Measurements from ENCODE around the gene USP3.
"Not testable (repeated sequence)": the region's sequence is repeated elsewhere in the genome, so short reads cannot be mapped to it uniquely, and the experiment has no call there.

The USP3 gene

DNA sequence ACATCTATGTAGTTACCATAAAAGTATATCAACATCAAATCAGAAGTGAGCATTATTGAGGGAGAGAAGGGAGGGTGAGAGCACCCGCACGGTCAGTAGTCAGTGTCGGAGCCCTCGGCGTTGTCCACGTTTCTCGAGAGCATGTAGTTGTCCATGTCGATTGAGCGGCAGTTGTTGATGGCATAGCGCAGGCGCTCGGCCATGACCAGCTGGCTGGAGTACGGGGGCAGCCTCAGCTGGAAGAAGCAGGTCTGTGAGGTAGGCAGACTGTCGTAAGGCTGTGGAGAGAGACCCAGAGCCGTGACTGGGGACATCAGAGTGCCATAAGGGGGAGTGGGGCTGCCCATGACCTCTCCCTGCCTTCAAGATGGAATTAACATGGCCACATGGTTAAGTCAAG, 104.6 kb downstream of the USP3 start:
- DNase-seq (ENCODE audit: low read depth in 2 of 2) = no peak

DNA sequence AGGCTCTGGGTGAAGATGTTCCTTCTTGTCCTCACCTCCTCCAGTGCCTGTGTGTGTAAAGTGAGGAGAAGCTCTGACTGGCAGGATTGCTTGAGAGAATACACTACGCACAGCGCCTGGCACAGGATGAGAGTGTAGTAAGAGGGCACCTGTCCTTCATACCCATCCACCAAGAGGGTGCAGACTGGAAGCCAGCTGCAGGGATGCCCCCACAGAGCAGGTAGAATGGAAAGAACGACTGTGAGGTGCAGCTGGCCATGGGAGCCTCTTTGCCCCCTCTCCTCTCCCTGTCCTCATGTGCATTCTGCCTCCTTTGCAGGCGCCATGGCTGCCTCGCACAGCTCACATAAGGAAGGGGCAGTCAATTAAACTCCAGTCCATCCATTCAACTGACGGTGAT, 105.1 kb downstream of the USP3 start:
- no peak for DNase-seq (ENCODE audit: low read depth in 2 of 2)

DNA sequence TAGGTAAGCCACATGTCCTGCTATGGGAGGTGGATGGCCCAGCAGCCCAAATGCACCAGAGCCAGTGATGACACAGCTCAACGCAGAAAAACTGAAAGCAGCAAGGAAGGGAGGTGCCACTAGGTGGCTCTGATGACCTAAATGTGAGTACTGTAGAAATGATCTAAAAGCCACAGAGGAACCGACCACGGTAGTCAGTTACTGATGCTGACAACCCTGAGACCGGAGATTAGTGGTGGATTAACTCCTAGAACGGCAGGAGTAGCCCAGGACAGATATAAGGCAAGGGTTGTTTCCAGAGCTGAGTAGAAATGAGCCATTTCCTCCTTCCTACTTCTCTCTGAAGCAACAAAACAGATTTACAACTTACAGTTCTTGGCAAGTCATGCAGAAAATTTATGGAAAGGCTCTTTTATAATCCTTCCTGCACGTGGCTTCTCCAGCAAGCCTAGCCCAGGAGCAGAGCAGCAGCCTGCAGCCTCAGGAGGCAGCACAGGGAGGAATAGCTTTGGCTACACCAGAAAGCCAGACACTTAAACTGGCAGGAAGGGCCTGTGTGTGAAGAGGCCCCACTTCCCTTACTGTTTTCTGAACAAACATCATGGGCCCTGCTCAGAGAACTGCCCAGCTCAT, 105.9 kb downstream of the USP3 start:
- peak in 1 of 2 experiments; percentile 36 for DNase-seq (ENCODE audit: low read depth in 2 of 2)

DNA sequence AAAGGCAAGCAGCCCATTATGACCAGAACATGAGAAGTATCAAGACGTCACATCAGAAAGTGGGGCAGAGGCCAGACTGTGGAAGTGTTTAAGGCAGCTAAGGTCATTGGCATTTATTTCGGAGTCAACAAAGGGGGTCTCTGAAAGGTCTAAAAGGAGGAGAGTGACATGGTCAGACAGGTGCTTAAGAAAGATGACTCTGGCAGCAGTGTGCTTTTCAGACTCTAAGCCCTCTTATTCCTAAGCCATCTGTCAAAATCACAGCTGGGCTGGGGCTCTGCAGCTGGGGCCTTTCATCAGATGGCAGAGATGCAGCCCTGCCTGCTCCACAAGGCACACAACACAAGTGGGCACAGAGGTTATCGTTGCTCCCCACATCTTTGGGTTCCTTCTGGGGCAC, 106.8 kb downstream of the USP3 start:
- no peak for DNase-seq (ENCODE audit: low read depth in 2 of 2)

DNA sequence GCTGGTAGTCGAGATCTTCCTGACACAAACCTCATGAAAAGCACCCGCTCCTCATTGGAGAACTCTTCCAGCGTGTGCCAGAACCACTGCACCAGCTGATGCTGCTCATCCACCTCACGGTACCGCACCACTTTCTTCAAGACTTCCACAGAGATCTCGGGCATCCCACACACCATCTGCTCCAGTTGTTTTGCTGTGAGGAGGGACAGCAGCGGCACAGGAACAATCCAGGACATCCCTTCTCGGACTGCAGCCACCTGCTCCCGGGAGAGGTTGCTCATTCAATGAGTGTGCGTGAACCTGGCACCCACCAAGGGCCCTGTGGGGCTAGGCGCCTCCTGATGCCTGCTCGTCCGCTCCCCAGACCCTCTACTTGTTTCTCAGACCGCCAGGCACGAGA, 107.9 kb downstream of the USP3 start:
- no peak for DNase-seq (ENCODE audit: low read depth in 2 of 2)

DNA sequence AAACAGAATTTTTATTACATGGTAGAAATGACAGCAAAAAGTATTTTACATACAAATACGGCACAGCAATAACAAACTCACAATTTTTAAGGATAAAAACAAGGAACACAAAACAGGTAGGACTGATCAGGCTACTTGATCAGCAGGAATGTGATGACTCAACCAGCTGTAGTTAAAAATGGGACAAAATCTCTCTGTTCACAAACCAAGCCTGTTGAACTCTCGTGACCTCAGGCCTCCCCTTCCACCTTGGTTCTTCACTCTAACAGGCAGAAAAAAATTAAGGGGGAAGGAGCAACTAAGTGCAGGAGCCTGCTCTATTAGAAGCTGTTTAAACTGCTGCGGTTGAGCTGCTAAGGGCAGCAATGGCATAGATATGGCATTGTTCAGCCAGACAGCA, 111.5 kb downstream of the USP3 start:
- no peak for DNase-seq (ENCODE audit: low read depth in 2 of 2)

DNA sequence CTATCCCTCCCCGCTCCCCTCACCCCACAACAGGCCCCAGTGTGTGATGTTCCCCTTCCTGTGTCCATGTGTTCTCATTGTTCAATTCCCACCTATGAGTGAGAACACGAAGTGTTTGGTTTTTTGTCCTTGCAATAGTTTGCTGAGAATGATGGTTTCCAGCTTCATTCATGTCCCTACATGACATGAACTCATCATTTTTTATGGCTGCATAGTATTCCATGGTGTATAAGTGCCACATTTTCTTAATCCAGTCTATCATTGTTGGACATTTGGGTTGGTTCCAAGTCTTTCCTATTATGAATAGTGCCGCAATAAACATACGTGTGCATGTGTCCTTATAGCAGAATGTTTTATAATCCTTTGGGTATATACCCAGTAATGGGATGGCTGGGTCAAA, 112.8 kb downstream of the USP3 start:
- DNase-seq (ENCODE audit: low read depth in 2 of 2) = not testable (repeated sequence)

DNA sequence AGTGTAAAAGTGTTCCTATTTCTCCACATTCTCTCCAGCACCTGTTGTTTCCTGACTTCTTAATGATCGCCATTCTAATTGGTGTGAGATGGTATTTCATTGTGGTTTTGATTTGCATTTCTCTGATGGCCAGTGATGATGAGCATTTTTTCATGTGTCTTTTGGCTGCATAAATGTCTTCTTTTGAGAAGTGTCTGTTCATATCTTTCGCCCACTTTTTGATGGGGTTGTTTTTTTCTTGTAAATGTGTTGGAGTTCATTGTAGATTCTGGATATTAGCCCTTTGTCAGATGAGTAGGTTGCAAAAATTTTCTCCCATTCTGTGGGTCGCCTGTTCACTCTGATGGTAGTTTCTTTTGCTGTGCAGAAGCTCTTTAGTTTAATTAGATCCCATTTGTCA, 113.2 kb downstream of the USP3 start:
- not testable (repeated sequence) for DNase-seq (ENCODE audit: low read depth in 2 of 2)

DNA sequence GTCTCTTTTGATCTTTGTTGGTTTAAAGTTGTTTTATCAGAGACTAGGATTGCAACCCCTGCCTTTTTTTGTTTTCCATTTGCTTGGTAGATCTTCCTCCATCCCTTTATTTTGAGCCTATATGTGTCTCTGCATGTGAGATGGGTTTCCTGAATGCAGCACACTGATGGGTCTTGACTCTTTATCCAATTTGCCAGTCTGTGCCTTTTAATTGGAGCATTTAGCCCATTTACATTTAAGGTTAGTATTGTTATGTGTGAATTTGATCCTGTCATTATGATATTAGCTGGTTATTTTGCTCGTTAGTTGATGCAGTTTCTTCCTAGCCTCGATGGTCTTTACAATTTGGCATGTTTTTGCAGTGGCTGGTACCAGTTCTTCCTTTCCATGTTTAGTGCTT, 116.4 kb downstream of the USP3 start:
- DNase-seq (ENCODE audit: low read depth in 2 of 2) = not testable (repeated sequence)

DNA sequence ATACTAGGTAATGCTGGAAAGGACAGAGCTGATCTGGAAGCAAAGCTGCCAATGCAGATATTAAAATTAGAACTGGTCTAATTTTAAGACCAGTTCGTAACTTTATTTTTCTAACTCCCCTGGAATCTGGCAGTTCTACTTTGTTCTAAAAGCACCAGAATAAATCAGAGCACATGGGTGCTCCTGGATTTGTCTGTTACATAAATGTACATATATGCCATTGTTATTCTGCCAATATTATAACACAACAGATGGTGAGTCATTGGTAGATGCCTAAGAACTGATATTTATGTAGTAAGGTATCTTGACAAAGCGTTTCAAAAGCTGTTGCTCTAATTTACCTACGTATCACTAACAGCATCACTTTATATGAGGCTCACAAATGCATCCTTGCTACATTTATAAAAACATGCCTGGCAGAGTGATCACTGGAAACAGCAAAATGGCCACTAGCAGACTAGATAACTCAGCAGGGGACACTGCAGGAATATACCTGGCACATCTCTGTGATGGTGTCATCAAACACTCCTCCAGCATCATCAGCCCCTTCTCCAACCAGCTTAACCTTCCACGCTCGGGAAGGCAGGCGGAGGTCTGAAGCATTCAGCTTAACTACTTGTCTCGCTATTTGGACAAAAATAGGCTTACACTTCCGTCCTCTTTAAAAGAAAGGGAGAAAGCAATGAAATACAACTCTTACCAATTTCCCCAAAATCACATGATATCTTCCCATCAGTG, 119.0 kb downstream of the USP3 start:
- DNase-seq (ENCODE audit: low read depth in 2 of 2) = no peak

DNA sequence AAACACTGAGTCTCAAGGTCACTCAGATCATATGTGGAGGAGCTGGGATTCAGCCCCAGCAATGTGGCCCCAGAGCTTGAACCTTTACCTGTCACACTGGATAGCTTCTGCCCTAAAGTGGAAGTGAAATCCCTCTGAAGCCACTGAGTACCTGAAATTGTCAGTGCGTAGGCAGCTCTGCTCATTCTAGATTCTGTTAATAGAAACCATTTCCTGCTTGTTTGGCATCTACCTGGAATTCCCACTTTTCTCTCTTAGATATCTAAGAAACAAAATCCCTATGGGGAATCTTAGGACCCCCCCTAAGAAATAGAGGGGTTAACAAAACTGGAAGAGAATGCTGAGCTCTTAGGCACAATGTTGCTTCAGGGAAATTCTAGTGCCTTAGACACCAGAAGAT, 122.6 kb downstream of the USP3 start:
- no peak for DNase-seq (ENCODE audit: low read depth in 2 of 2)

DNA sequence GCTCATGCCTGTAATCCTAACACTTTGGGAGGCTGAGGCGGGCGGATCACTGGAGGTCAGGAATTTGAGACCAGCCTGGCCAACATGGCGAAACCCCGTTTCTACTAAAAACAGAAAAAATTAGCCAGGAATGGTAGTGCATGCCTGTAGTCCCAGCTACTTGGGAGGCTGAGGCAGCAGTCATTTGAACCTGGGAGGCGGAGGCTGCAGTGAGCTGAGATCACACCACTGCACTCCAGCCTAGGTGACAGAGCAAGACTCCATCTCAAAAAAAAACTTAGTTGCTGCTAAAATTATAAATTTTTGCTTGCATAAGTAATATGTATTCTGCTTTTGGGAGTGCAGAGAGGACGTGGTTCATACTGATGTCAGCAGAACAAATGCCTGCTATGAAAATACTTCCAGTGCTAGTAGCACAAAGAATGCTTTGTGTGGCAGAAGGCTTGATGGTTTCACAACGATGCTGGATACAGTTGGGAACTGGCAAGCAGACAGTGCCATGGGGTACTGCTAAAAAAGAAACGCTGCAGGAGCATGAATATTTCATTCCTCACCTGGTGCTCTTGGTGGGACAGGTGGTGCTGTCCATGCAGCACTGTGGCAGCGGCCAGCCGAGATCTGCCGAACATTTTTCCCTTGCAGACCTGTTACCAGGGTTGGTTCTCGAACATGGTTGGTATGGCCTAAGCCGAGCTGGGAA, 123.9 kb downstream of the USP3 start:
- DNase-seq (ENCODE audit: low read depth in 2 of 2) = no peak

DNA sequence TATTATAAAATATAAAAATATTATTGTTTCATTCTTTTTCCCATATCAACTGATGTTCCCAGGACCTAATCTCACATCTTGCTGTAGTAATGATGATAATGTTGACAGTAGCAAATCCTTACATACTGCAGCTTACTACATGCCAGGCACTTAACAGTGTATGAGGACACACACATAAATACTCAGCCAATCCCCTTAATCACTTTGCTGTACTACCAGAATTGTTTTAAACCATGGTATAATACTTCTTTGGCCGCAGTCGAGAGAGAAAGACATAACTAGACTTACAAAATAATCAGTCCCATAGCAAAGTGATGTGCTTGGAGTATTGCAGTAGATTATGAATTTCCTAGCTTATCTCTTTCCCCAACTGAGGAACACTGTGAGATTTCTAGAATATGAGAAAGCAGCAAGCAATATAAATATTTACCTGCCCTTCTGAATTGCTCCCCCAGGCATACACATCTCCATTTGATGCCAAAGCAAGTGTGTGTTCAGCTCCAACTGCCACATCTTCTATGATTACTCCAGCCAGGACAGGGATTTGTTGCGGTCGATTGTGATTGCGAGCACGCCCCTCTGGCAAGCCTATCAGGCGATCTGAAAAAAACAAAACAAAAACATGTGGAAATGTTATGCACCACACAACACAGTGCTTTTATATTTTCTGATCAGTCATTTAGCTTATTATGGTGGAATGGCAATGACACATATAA, 125.8 kb downstream of the USP3 start:
- DNase-seq (ENCODE audit: low read depth in 2 of 2) = no peak

DNA sequence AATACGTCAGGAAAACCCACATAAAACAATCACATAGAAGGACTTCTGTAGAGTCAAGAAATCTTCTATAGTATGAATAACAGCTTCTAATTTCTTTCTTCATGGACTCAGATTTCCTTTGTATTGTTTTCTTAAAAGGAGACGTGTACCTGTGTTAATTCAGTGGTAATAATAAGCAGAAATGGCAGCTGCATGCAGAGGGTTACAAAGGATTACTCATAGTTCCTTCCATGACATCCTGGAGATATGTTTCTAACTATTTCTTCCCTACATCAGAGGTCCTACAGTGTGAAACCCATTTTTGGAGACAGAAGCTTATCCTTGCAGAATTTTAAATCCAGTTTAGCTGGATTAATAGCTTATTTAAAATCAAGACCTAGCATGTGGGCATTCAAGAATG, 128.9 kb downstream of the USP3 start:
- DNase-seq (ENCODE audit: low read depth in 2 of 2) = no peak

DNA sequence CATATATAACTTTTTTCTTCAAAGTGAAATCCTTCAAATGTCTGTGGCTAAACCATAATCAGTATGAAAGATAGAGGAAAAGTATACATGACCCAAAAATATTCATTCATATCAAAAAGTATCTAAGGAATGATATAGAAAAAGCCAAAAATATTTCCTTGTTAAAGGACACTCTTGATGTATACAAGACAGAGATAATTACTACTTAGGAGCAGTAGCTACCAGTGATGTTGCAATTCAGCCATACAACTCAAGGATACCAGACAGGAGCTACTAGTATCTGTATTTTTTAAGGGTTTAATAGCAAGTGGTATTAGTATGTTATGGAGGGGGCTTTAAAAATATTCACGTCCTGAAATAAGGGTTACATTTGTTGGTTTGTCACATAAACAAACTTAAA, 129.8 kb downstream of the USP3 start:
- DNase-seq (ENCODE audit: low read depth in 2 of 2) = peak; percentile 13 to 34

DNA sequence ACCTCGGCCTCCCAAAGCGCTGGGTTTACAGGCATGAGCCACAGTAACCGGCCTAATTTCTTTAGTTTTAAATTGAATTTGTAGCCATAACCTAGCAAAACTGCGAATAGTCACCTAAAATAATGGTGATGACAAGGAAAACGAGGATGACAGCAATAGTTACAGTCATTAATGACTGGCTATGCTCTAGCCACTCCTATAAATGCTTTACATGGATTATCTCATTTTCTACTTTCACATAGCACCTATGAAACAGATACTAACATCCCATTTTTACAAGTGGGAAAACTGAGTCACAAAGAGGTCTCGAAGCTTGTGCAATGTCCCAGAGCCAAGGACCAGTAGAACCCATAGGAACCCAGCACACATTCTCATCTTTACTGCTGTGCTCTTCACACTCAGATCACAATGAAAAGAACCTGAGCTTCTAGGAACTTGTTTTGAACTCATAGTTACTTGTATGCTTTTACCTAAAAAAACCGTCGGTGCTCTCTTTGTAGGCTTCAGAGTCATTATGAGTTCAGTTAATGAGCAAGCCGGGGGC, 132.2 kb downstream of the USP3 start:
- DNase-seq (ENCODE audit: low read depth in 2 of 2) = no peak

DNA sequence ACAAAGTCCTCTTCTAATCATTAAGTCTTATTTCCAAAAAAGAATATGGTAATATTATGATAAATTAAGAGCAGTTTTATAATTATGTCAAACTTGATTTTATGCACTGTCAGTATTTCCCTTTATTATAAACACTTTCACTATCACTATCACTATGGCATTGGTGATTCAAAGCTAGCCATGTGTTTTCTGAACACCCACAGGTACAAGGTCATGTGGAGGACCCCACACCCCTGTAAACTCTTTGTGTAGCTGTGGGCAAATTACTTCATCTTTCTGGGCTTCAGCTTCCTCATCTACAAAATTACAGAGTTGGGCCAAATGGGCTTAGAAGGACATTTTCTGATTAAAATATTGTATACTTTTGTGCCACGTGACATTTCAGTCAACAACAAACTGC, 134.4 kb downstream of the USP3 start:
- no peak for DNase-seq (ENCODE audit: low read depth in 2 of 2)

DNA sequence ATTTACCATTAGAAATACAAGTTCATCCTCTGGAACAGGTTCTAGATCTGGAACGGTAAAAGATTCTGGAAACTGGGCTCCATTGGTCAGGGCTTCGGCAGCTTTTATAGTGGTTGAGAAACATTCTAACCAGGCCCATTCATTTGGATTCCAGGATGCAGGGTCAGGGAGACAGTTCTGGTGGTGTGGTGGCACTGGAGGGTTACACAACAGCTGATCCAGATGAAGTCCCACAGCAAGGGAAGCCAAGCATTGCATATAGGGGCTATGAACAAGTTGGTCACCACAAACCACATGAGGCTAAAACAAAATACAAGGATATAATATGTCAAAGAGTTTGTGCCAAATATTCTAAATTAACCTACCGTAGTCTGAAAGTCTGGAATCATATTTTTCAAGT, 135.8 kb downstream of the USP3 start:
- no peak for DNase-seq (ENCODE audit: low read depth in 2 of 2)
